ENCODE data around the gene POLR2J3.
"Not testable (repeated sequence)": the region's sequence is repeated elsewhere in the genome, so short reads cannot be mapped to it uniquely, and the experiment has no call there.

POLR2J3 gene

GRCh38 chr7:102581722-102582121, 9.3 kb upstream of the POLR2J3 start:
- DNase-seq: not testable (repeated sequence)

- not testable (repeated sequence) for DNase-seq
Measured at GRCh38 chr7:102578486-102578885, 6.1 kb upstream of the POLR2J3 start.

GRCh38 chr7:102577315-102578240, 5.2 kb upstream of the POLR2J3 start:
- not testable (repeated sequence) for DNase-seq

GRCh38 chr7:102576363-102576762, 4.0 kb upstream of the POLR2J3 start:
- not testable (repeated sequence) for DNase-seq

GRCh38 chr7:102574607-102575006, 2.2 kb upstream of the POLR2J3 start:
- not testable (repeated sequence) for DNase-seq

GRCh38 chr7:102568620-102569019, 3.8 kb downstream of the POLR2J3 start:
- not testable (repeated sequence) for DNase-seq

GRCh38 chr7:102550808-102551422, 21.5 kb downstream of the POLR2J3 start, which contains the start of gene SPDYE2:
Gene SPDYE2 (plus strand): TSS chr7:102551226. CDS start chr7:102553256, 2,030 bp downstream.
- not testable (repeated sequence) for DNase-seq

- DNase-seq: not testable (repeated sequence)
Measured at GRCh38 chr7:102546353-102546752, 26.0 kb downstream of the POLR2J3 start.

- not testable (repeated sequence) for DNase-seq
Measured at GRCh38 chr7:102545288-102545687, 27.1 kb downstream of the POLR2J3 start.

GRCh38 chr7:102544372-102544771, 28.0 kb downstream of the POLR2J3 start:
- DNase-seq: not testable (repeated sequence)

- not testable (repeated sequence) for DNase-seq
Measured at GRCh38 chr7:102543596-102543995, 28.8 kb downstream of the POLR2J3 start, which contains the start of gene UPK3BL2. Gene UPK3BL2 (minus strand): TSS chr7:102543696. CDS start chr7:102543636, 60 bp downstream.

- DNase-seq: not testable (repeated sequence)
Measured at GRCh38 chr7:102542771-102543170, 29.6 kb downstream of the POLR2J3 start.

- DNase-seq: not testable (repeated sequence)
Measured at GRCh38 chr7:102542083-102542482, 30.3 kb downstream of the POLR2J3 start.

GRCh38 chr7:102540604-102541003, 31.8 kb downstream of the POLR2J3 start:
- not testable (repeated sequence) for DNase-seq

GRCh38 chr7:102535062-102535615, 37.2 kb downstream of the POLR2J3 start:
- DNase-seq: not testable (repeated sequence)

- not testable (repeated sequence) for DNase-seq
Measured at GRCh38 chr7:102532127-102532526, 40.3 kb downstream of the POLR2J3 start.

- not testable (repeated sequence) for DNase-seq
Measured at GRCh38 chr7:102531583-102531982, 40.8 kb downstream of the POLR2J3 start.

- DNase-seq: not testable (repeated sequence)
Measured at GRCh38 chr7:102527822-102528793, 44.3 kb downstream of the POLR2J3 start.

GRCh38 chr7:102527182-102527581, 45.2 kb downstream of the POLR2J3 start:
- DNase-seq: not testable (repeated sequence)

GRCh38 chr7:102524803-102525202, 47.6 kb downstream of the POLR2J3 start:
- DNase-seq: not testable (repeated sequence)

GRCh38 chr7:102520797-102521196, 51.6 kb downstream of the POLR2J3 start:
- not testable (repeated sequence) for DNase-seq

All from DMS79 (cell line).